GM19468 (cell line): ENCODE data around the gene DDTL.
A peak's percentile ranks its signal among the peaks of the same experiment; 100 is the strongest.
"Not testable (repeated sequence)": the region's sequence is repeated elsewhere in the genome, so short reads cannot be mapped to it uniquely, and the experiment has no call there.

ENCODE experiments used
- ATAC-seq: cut with Tn5 transposase; IDR thresholded peaks from one replicate; pipeline ENCODE4 v1.9.1; 2021; ENCODE audit warnings: mild to moderate bottlenecking, moderate library complexity, moderate number of reproducible peaks; ENCODE audit not compliant: unreplicated experiment; ENCODE audit errors: extremely low read depth

Gene DDTL

DNA sequence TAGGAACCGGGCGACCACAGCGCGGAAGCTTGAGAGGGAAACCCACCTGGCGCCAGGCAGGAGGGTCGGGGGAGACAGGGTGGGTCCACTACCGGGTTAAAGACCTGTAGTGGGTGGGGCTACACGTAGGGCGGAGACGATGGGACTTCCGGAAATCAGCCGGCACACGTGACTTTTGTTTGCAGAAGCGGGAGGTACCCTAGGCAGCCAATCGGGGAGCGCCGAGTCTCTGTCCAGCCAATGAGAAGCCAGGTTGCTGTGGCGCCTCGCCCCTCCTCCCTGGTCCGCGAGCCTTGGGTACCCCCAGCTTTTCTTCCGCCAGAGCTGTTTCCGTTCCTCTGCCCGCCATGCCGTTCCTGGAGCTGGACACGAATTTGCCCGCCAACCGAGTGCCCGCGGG, at the start of gene DDTL:
TSS of gene DDTL (plus strand) at position 321 of the 400 bp plus-strand sequence. CDS start at position 348, 27 bp downstream.
- ATAC-seq = peak; percentile 84

- ATAC-seq = not testable (repeated sequence)
Measured at GRCh38 chr22:23920267-23920611, 46.4 kb upstream of the DDTL start.

GRCh38 chr22:23921586-23922201, 45.0 kb upstream of the DDTL start:
- not testable (repeated sequence) for ATAC-seq

DNA sequence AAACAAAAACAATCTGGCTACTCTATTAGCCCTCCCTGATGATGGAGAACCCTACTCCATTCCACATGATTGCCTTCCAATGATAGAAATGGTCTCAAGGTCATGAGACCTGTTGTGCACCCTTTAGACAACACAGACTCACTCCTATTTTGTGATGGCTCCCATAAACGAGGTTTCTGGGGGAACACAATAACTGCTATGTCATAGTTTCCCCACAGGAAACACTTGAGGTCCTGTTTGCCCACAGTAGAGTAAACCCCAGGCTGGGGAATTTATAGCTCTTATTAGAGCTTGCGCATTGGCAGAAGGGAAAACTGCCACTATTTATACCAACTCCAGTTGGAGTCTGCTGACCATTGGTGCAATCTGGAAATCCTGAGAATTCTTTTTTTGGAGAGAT, 43.8 kb upstream of the DDTL start:
- no peak for ATAC-seq

GRCh38 chr22:23925020-23925606, 41.6 kb upstream of the DDTL start:
- no peak for ATAC-seq

DNA sequence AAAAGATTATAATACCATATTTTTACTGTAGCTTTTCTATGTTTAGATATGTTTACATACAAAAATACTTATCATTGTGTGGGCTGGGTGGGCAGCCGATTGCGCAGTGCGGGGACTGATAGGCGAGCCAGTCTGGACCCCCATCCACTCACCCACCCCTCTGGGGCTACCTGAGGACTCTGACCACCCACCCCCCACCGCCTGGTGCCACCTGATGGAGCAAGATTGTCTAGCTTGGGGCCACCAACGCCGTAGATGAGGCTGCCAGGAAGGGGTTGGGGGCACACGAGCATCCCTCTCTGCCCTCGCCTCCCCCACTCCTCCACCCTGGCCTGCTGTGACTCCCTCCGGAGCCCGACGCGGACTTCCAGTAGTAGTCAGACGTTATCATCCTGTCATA, 40.1 kb upstream of the DDTL start:
- no peak for ATAC-seq

DNA sequence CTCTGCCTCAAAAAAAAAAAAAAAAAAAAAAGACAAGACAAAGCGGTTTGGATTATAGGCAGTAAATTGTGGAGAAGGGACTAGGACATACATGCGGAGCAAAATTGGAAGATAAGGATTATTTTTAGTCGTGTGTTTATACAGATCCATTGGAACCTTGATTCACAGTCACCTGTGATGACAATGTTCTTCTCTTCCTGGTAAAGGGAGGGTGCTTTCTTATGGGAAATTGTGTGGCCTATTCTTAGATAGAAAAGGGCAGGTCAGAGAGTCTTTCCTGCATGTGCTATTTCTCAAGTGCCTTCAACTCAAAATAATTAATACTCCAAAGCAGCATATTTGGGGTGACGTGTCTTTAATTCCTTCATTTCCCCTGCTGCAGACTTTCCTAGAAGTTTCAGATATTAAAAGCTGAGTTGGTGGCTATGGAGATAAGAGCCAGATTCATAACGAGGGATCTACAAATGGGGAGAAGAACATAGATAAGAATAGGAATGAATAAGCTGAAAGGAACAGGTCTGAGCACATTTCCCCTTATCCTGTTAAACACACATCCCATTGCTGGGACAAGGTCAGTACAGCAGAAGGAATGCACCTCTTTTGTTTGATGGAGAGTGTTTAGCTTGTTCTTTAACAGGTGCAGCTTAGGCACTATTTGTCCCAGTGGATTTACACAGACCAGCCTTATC, 28.2 kb upstream of the DDTL start:
- no peak for ATAC-seq

- no peak for ATAC-seq
Measured at GRCh38 chr22:23939017-23939357, 27.7 kb upstream of the DDTL start.

GRCh38 chr22:23940166-23940565, 26.5 kb upstream of the DDTL start:
- ATAC-seq = not testable (repeated sequence)

GRCh38 chr22:23947391-23947790, 19.3 kb upstream of the DDTL start:
- ATAC-seq = not testable (repeated sequence)

DNA sequence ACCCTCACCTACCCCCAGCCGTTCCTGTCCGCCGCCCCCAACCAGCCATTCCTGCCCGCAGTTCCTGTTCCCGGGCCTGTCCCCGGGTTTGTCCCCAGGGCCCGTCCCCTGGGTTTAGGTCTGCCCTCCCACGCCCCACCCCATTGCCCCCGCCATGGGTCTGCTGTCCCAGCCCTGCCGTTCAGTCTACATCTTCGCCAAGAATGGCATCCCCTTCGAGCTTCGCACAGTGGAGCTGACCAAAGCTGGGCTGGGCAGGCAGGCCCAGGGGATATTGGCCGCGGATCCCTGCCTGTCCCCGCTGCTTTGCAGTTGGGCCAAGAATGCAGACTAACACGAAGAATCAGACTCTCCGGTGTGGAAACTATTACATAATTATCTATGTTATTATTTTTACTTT, 16.9 kb upstream of the DDTL start:
- ATAC-seq = not testable (repeated sequence)

- not testable (repeated sequence) for ATAC-seq
Measured at GRCh38 chr22:23951383-23951782, 15.3 kb upstream of the DDTL start.

DNA sequence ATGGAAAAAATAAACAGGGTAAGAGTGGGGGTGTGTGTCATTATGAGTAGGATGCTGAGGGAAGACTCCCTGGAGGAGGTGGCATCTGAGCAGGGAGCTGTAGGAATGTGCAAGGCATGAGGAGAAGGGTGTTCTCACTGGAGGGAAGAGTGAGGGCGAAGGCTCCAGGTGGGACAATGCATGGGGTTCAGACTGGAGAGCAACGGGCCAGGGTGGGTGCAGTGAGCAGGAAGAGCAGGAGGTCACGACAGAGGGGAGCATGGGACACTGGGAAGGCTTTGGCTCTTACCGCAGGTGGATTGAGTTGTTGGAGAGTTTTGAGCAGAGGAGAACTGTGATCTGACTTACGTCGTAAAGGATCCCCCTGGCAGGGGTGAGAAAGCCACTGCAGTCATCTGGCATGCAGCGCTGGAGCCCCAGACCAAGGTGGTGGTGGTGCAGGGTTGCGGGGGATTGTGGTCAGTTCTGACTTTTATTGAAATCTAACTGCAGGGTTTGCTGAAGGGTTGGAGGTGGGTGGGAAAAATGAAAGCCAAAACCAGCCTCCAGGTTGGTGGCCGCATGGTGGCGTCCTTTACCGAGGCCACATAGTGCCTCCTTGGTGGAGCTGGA, 13.8 kb upstream of the DDTL start:
- not testable (repeated sequence) for ATAC-seq

DNA sequence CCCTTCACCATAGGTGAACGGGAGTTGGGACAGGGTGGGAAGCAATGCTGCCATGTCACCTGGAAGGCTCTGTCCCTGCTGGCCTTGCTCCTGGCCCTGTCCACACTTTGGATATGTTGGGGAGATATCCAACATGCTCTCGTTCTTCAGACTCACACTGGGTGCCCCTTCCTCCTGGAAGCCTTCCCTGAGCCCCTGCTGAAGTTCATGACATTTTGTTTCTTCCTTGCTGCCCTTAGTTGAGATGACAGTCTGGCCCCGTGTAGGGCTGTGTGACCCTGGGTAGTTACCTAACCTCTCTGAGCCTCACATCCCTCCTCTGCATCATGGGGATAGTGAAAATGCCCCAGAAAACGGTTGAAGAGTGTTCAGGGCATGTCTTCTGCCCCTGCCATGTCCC, 13.2 kb upstream of the DDTL start:
- not testable (repeated sequence) for ATAC-seq

- ATAC-seq = not testable (repeated sequence)
Measured at GRCh38 chr22:23954193-23954990, 12.3 kb upstream of the DDTL start.

GRCh38 chr22:23954991-23955305, 11.7 kb upstream of the DDTL start:
- ATAC-seq = not testable (repeated sequence)

DNA sequence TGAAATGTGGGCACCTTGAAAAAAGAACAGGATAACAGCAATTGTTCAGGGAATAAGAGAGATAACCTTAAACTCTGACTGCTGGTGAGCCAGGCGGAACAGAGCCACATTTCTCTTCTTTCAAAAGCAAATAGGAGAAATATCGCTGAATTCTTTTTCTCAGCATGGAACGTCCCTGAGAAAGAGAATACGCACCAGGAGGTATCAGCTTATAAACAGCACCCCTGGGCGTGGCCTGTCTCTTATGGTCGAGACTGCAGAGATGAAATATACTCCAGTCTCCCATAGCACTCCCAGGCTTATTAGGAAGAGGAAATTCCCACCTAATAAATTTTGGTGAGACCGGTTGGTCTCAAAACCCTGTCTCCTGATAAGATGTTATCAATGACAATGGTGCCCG, 10.8 kb upstream of the DDTL start:
- not testable (repeated sequence) for ATAC-seq

GRCh38 chr22:23956301-23956900, 10.3 kb upstream of the DDTL start:
- not testable (repeated sequence) for ATAC-seq

- ATAC-seq = not testable (repeated sequence)
Measured at GRCh38 chr22:23961084-23961771, 5.5 kb upstream of the DDTL start, which contains the start of gene GSTT2B. TSS of gene GSTT2B (minus strand) at chr22:23961195. CDS start at chr22:23961131, 64 bp downstream.
